ENCODE data around the gene CDC42BPA. TPM values are rescaled to one million over a fixed set of nuclear protein-coding genes. Genes with fewer than 3 reads are reported as not detected.
"Not testable (repeated sequence)": the region's sequence is repeated elsewhere in the genome, so short reads cannot be mapped to it uniquely, and the experiment has no call there.

The CDC42BPA gene
- total RNA-seq, 1 donor from 2014 or later = 55.2 TPM

GRCh38 chr1:226960944-226961765 is 357.1 kb downstream of the CDC42BPA start:
- no peak for DNase-seq

- no peak for DNase-seq
Observed at GRCh38 chr1:226960256-226960655, 358.0 kb downstream of the CDC42BPA start.

- DNase-seq = no peak
Observed at GRCh38 chr1:226958300-226958699, 360.0 kb downstream of the CDC42BPA start.

- no peak for DNase-seq
Observed at GRCh38 chr1:226957714-226958113, 360.6 kb downstream of the CDC42BPA start.

- no peak for DNase-seq
Observed at GRCh38 chr1:226956942-226957713, 361.2 kb downstream of the CDC42BPA start.

GRCh38 chr1:226955857-226956256 is 362.4 kb downstream of the CDC42BPA start:
- not testable (repeated sequence) for DNase-seq

GRCh38 chr1:226954777-226955176 is 363.5 kb downstream of the CDC42BPA start:
- no peak for DNase-seq

GRCh38 chr1:226954337-226954736 is 364.0 kb downstream of the CDC42BPA start:
- DNase-seq = no peak

- DNase-seq = no peak
Observed at GRCh38 chr1:226953175-226953800, 365.0 kb downstream of the CDC42BPA start.

- DNase-seq = no peak
Observed at GRCh38 chr1:226952118-226952441, 366.2 kb downstream of the CDC42BPA start.

- DNase-seq = no peak
Observed at GRCh38 chr1:226951286-226952117, 366.8 kb downstream of the CDC42BPA start.

GRCh38 chr1:226950871-226951270 is 367.4 kb downstream of the CDC42BPA start:
- DNase-seq = no peak

- no peak for DNase-seq
Observed at GRCh38 chr1:226950316-226950715, 368.0 kb downstream of the CDC42BPA start.

- no peak for DNase-seq
Observed at GRCh38 chr1:226949401-226949800, 368.9 kb downstream of the CDC42BPA start.

- DNase-seq = no peak
Observed at GRCh38 chr1:226948996-226949395, 369.3 kb downstream of the CDC42BPA start.

GRCh38 chr1:226948480-226948879 is 369.8 kb downstream of the CDC42BPA start:
- no peak for DNase-seq

- no peak for DNase-seq
Observed at GRCh38 chr1:226948051-226948450, 370.2 kb downstream of the CDC42BPA start.

- no peak for DNase-seq
Observed at GRCh38 chr1:226946841-226947240, 371.5 kb downstream of the CDC42BPA start.

GRCh38 chr1:226946285-226946684 is 372.0 kb downstream of the CDC42BPA start:
- DNase-seq = no peak

- no peak for DNase-seq
Observed at GRCh38 chr1:226945858-226946245, 372.4 kb downstream of the CDC42BPA start.

- DNase-seq = no peak
Observed at GRCh38 chr1:226945106-226945857, 373.0 kb downstream of the CDC42BPA start.
